SK-N-SH (cell line): Measurements from ENCODE around the gene CEP112.

Experiments
- CTCF ChIP-seq: fragments of 200-600 bp; sonication (generic); IDR thresholded peaks from 2 replicates; pipeline ENCODE4 v1.6.1; 2017; ENCODE audit warnings: antibody characterized with exemption, mild to moderate bottlenecking, moderate library complexity
- EZH2phosphoT487 ChIP-seq: fragments of 200-600 bp; sonication (generic); IDR thresholded peaks from 2 replicates; pipeline ENCODE4 v1.6.1; 2017; ENCODE audit warnings: low read depth, mixed run types, mild to moderate bottlenecking, antibody characterized with exemption, moderate library complexity, borderline replicate concordance
- FOXJ3 ChIP-seq: sonication (generic); formaldehyde crosslinking; IDR thresholded peaks from 2 replicates; pipeline ENCODE4 v1.5.1; 2020; ENCODE audit warnings: mild to moderate bottlenecking, missing genetic modification reagents
- FOXM1 ChIP-seq: IDR thresholded peaks from 2 replicates; pipeline ENCODE4 v1.4.0; 2012; ENCODE audit warnings: low read depth, mild to moderate bottlenecking
- GATA2 ChIP-seq: sonication (generic); formaldehyde crosslinking; IDR thresholded peaks from 2 replicates; pipeline ENCODE4 v1.5.0; 2020; ENCODE audit warnings: mild to moderate bottlenecking, missing genetic modification reagents
- JUND ChIP-seq: IDR thresholded peaks from 2 replicates; pipeline ENCODE4 v1.4.0; 2012
- MAX ChIP-seq: IDR thresholded peaks from 2 replicates; pipeline ENCODE4 v1.4.0; 2012; ENCODE audit warnings: low read depth
- POLR2AphosphoS5 ChIP-seq: IDR thresholded peaks from 2 replicates; pipeline ENCODE4 v1.6.1; 2012; ENCODE audit warnings: low read depth, low read length
- RFX5 ChIP-seq: IDR thresholded peaks from 2 replicates; pipeline ENCODE4 v1.6.1; 2012; ENCODE audit warnings: mild to moderate bottlenecking, improper control_type of control experiment, low read length
- SIN3A ChIP-seq: IDR thresholded peaks from 2 replicates; pipeline ENCODE4 v1.6.1; 2012; ENCODE audit warnings: low read depth, mild to moderate bottlenecking, low read length, moderate library complexity, borderline replicate concordance
- SMC3 ChIP-seq: IDR thresholded peaks from 2 replicates; pipeline ENCODE4 v1.6.1; 2012; ENCODE audit warnings: low read depth, low read length, improper control_type of control experiment
- TEAD4 ChIP-seq: IDR thresholded peaks from 2 replicates; pipeline ENCODE4 v1.4.0; 2012; ENCODE audit warnings: mild to moderate bottlenecking, borderline replicate concordance; ENCODE audit not compliant: insufficient read depth
- YY1 ChIP-seq: IDR thresholded peaks from 2 replicates; pipeline ENCODE4 v1.4.0; 2012; ENCODE audit warnings: low read depth, mild to moderate bottlenecking

- TF ChIP-seq YY1: no peak
- no peak for TF ChIP-seq JUND
- no peak for TF ChIP-seq FOXM1
- TF ChIP-seq MAX: no peak
- no peak for TF ChIP-seq RFX5
- no peak for TF ChIP-seq SMC3
- TF ChIP-seq TEAD4: no peak
- no peak for TF ChIP-seq GATA2
- TF ChIP-seq POLR2AphosphoS5: no peak
- TF ChIP-seq CTCF: no peak
- TF ChIP-seq FOXJ3 (CRISPR knock-in tag): no peak
- TF ChIP-seq SIN3A: no peak
- no peak for TF ChIP-seq EZH2phosphoT487
Observed at GRCh38 chr17:65633988-65634387, 557.9 kb downstream of the CEP112 start.
